ENCODE data around the gene DOCK10. TPM values are rescaled to one million over a fixed set of nuclear protein-coding genes. Genes with fewer than 3 reads are reported as not detected.

DOCK10 gene
- total RNA-seq, 1 donor from 2014 or later = 25.5 TPM

- no peak for DNase-seq (ENCODE audit: low spot score)
These were observed 157.0 kb downstream of the DOCK10 start for GRCh38 chr2:224885291-224885690.

GRCh38 chr2:224884188-224884587, 158.1 kb downstream of the DOCK10 start:
- no peak for DNase-seq (ENCODE audit: low spot score)

GRCh38 chr2:224883700-224884099, 158.6 kb downstream of the DOCK10 start:
- DNase-seq (ENCODE audit: low spot score) = no peak

GRCh38 chr2:224883172-224883516, 159.1 kb downstream of the DOCK10 start:
- DNase-seq (ENCODE audit: low spot score) = no peak

- peak; percentile 65 for DNase-seq (ENCODE audit: low spot score)
These were observed 159.7 kb downstream of the DOCK10 start for GRCh38 chr2:224882291-224883171.

GRCh38 chr2:224881846-224882245, 160.4 kb downstream of the DOCK10 start:
- no peak for DNase-seq (ENCODE audit: low spot score)

- no peak for DNase-seq (ENCODE audit: low spot score)
These were observed 165.7 kb downstream of the DOCK10 start for GRCh38 chr2:224876522-224876921.

GRCh38 chr2:224875841-224876240, 166.4 kb downstream of the DOCK10 start:
- DNase-seq (ENCODE audit: low spot score) = no peak

GRCh38 chr2:224875153-224875552, 167.1 kb downstream of the DOCK10 start:
- no peak for DNase-seq (ENCODE audit: low spot score)

- no peak for DNase-seq (ENCODE audit: low spot score)
These were observed 170.5 kb downstream of the DOCK10 start for GRCh38 chr2:224871813-224872212.

- DNase-seq (ENCODE audit: low spot score) = no peak
These were observed 171.9 kb downstream of the DOCK10 start for GRCh38 chr2:224870341-224870740.

GRCh38 chr2:224869601-224870233, 172.6 kb downstream of the DOCK10 start:
- no peak for DNase-seq (ENCODE audit: low spot score)

- DNase-seq (ENCODE audit: low spot score) = peak; percentile 83
These were observed 177.3 kb downstream of the DOCK10 start for GRCh38 chr2:224865016-224865415.

- DNase-seq (ENCODE audit: low spot score) = peak; percentile 40
These were observed 181.0 kb downstream of the DOCK10 start for GRCh38 chr2:224861266-224861665.

GRCh38 chr2:224860786-224861185, 181.5 kb downstream of the DOCK10 start:
- DNase-seq (ENCODE audit: low spot score) = no peak

- DNase-seq (ENCODE audit: low spot score) = peak; percentile 61
These were observed 190.5 kb downstream of the DOCK10 start for GRCh38 chr2:224851811-224852210.

GRCh38 chr2:224850081-224850480, 192.2 kb downstream of the DOCK10 start:
- DNase-seq (ENCODE audit: low spot score) = no peak

- DNase-seq (ENCODE audit: low spot score) = no peak
These were observed 193.0 kb downstream of the DOCK10 start for GRCh38 chr2:224849264-224849663.

- peak; percentile 78 for DNase-seq (ENCODE audit: low spot score)
These were observed 194.1 kb downstream of the DOCK10 start for GRCh38 chr2:224847961-224848850.

GRCh38 chr2:224847381-224847780, 194.9 kb downstream of the DOCK10 start:
- DNase-seq (ENCODE audit: low spot score) = no peak

GRCh38 chr2:224846686-224847085, 195.6 kb downstream of the DOCK10 start:
- no peak for DNase-seq (ENCODE audit: low spot score)

- DNase-seq (ENCODE audit: low spot score) = no peak
These were observed 196.1 kb downstream of the DOCK10 start for GRCh38 chr2:224846161-224846560.
